Measurements from ENCODE around the gene ANGPTL7.
"Not testable (repeated sequence)": the region's sequence is repeated elsewhere in the genome, so short reads cannot be mapped to it uniquely, and the experiment has no call there.

ANGPTL7 gene

GRCh38 chr1:11188858-11189451 is at the start of gene ANGPTL7:
ANGPTL7 (plus strand) TSS chr1:11189355; CDS start chr1:11189580, 225 bp downstream.
- no peak for DNase-seq

- DNase-seq: no peak
Measured at GRCh38 chr1:11142618-11143391, 46.4 kb upstream of the ANGPTL7 start.

GRCh38 chr1:11143401-11143800 is 45.8 kb upstream of the ANGPTL7 start:
- DNase-seq: no peak

GRCh38 chr1:11143907-11144306 is 45.2 kb upstream of the ANGPTL7 start:
- DNase-seq: no peak

- DNase-seq: no peak
Measured at GRCh38 chr1:11144570-11145256, 44.4 kb upstream of the ANGPTL7 start.

- DNase-seq: no peak
Measured at GRCh38 chr1:11145741-11146140, 43.4 kb upstream of the ANGPTL7 start.

- DNase-seq: no peak
Measured at GRCh38 chr1:11147197-11147770, 41.9 kb upstream of the ANGPTL7 start.

GRCh38 chr1:11150326-11150725 is 38.8 kb upstream of the ANGPTL7 start:
- no peak for DNase-seq

- DNase-seq: no peak
Measured at GRCh38 chr1:11151114-11151513, 38.0 kb upstream of the ANGPTL7 start.

- DNase-seq: no peak
Measured at GRCh38 chr1:11151826-11152612, 37.1 kb upstream of the ANGPTL7 start.

- DNase-seq: no peak
Measured at GRCh38 chr1:11152755-11153154, 36.4 kb upstream of the ANGPTL7 start.

- DNase-seq: no peak
Measured at GRCh38 chr1:11153184-11153583, 36.0 kb upstream of the ANGPTL7 start.

GRCh38 chr1:11156441-11156840 is 32.7 kb upstream of the ANGPTL7 start:
- no peak for DNase-seq

- DNase-seq: no peak
Measured at GRCh38 chr1:11156963-11157362, 32.2 kb upstream of the ANGPTL7 start.

- no peak for DNase-seq
Measured at GRCh38 chr1:11157394-11157793, 31.8 kb upstream of the ANGPTL7 start.

- DNase-seq: no peak
Measured at GRCh38 chr1:11157867-11158266, 31.3 kb upstream of the ANGPTL7 start.

- DNase-seq: no peak
Measured at GRCh38 chr1:11158291-11158690, 30.9 kb upstream of the ANGPTL7 start.

GRCh38 chr1:11158720-11159321 is 30.3 kb upstream of the ANGPTL7 start:
- no peak for DNase-seq

GRCh38 chr1:11162752-11163151 is 26.4 kb upstream of the ANGPTL7 start:
- DNase-seq: not testable (repeated sequence)

- DNase-seq: not testable (repeated sequence)
Measured at GRCh38 chr1:11166744-11167143, 22.4 kb upstream of the ANGPTL7 start.

- DNase-seq: no peak
Measured at GRCh38 chr1:11168731-11169130, 20.4 kb upstream of the ANGPTL7 start.

- DNase-seq: no peak
Measured at GRCh38 chr1:11169202-11169601, 20.0 kb upstream of the ANGPTL7 start.

Data from right forelimb (tissue), 1 donor.